ENCODE results near the gene KDM4B.

- no peak for TF ChIP-seq POLR2A (IDR thresholded peaks at IDR 0.05; ENCODE audit: low read length)
- TF ChIP-seq GATA1 (IDR thresholded peaks at IDR 0.05; ENCODE audit: low read depth, low read length), result no peak
These were observed 48.3 kb downstream of the KDM4B start for GRCh38 chr19:5017235-5017634.
